Measurements from ENCODE around the gene BNC1.

The BNC1 gene

DNA sequence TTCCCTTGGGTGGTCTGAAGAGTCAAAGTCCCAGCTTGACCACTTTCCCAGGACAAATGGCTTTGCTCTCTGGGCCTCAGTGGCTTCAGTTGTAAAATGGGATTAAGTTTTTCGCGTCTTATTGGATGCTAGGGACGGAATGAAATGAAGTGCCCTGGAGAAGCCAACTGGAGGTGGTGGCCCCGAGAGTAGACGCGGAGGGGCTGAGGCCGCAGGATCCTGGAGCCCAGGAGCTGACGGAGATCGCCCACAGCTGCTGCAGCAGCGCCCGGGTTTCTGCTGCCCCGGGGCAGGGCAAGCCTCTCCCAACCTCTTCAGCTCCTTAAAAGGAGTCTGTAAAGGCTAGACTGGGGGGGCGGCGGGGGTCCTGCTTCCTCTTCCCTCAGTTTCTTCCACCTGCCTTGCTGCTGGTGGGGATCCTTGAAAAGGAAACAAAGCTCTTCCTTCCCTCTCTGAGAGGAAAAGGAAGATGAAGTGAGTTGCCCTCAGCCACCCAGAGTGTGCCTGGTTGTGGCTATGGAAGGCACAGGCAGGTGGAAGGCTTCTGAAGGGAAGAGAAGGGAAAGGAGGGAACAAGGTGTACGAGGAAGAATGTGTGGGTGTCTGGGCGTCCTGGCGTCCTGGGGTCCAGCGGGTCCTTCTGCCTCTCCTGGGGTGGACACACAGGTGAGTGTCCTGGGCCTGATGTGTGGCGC, 967 bp upstream of the BNC1 start:
- TF ChIP-seq, protein P1, sequence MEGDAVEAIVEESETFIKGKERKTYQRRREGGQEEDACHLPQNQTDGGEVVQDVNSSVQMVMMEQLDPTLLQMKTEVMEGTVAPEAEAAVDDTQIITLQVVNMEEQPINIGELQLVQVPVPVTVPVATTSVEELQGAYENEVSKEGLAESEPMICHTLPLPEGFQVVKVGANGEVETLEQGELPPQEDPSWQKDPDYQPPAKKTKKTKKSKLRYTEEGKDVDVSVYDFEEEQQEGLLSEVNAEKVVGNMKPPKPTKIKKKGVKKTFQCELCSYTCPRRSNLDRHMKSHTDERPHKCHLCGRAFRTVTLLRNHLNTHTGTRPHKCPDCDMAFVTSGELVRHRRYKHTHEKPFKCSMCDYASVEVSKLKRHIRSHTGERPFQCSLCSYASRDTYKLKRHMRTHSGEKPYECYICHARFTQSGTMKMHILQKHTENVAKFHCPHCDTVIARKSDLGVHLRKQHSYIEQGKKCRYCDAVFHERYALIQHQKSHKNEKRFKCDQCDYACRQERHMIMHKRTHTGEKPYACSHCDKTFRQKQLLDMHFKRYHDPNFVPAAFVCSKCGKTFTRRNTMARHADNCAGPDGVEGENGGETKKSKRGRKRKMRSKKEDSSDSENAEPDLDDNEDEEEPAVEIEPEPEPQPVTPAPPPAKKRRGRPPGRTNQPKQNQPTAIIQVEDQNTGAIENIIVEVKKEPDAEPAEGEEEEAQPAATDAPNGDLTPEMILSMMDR (IDR thresholded peaks at IDR 0.05; ENCODE audit: low read depth, low read length), result no peak
- no peak overlapping the region for H3K27ac ChIP-seq
- H3K4me3 ChIP-seq (ENCODE audit: low read depth, low read length), result no peak overlapping the region
- no peak for DNase-seq
- peaks cover 47% of the 10 kb centered on the region for H3K27me3 ChIP-seq (ENCODE audit: insufficient read depth, low read depth, severe bottlenecking)
- no peaks in the 10 kb centered on the region for H3K36me3 ChIP-seq
- no peaks in the 10 kb centered on the region for H3K9me3 ChIP-seq (ENCODE audit: severe bottlenecking)

- peak overlapping the region; percentile 65 for H3K4me3 ChIP-seq (ENCODE audit: low read depth, low read length)
- H3K27me3 ChIP-seq (ENCODE audit: insufficient read depth, low read depth, severe bottlenecking), result peaks cover 48% of the 10 kb centered on the region
- no peaks in the 10 kb centered on the region for H3K36me3 ChIP-seq
- no peaks in the 10 kb centered on the region for H3K9me3 ChIP-seq (ENCODE audit: severe bottlenecking)
- DNase-seq, result no peak
- TF ChIP-seq, protein P1 (IDR thresholded peaks at IDR 0.05; ENCODE audit: low read depth, low read length), result no peak
- H3K27ac ChIP-seq, result no peak overlapping the region
These were observed 478 bp downstream of the BNC1 start for GRCh38 chr15:83283813-83284558.

GRCh38 chr15:83283138-83283812, 1.2 kb downstream of the BNC1 start:
- Histone ChIP-seq H3K36me3 (no peaks in the 10 kb centered on the region), H3K4me3 (ENCODE audit: low read depth, low read length) (peak overlapping the region; percentile 65), H3K9me3 (ENCODE audit: severe bottlenecking) (no peaks in the 10 kb centered on the region), H3K27ac (no peak overlapping the region), H3K27me3 (ENCODE audit: insufficient read depth, low read depth, severe bottlenecking) (peaks cover 48% of the 10 kb centered on the region)
- DNase-seq, result no peak
- TF ChIP-seq, protein P1 (IDR thresholded peaks at IDR 0.05; ENCODE audit: low read depth, low read length), result no peak

DNA sequence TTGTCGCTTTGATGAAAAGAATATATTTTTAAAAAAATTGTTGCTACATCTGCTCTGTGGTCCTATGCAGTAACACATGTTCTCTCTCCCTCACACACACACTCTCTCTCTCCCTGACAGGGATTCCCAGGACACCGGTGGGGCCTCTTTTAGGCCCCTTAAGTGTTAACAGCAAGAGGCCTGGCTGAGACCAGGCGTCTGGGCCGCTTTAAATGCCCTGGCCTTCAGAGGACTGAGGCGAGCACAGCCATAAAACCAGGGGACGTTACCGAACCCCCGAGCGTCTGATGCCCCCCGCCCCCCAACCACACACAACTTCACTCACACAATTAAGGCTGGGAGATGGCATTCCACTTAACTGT, 1.7 kb downstream of the BNC1 start:
- no peak for DNase-seq
- Histone ChIP-seq H3K4me3 (ENCODE audit: low read depth, low read length) (peak overlapping the region; percentile 65), H3K9me3 (ENCODE audit: severe bottlenecking) (no peaks in the 10 kb centered on the region), H3K27ac (no peak overlapping the region), H3K36me3 (no peaks in the 10 kb centered on the region), H3K27me3 (ENCODE audit: insufficient read depth, low read depth, severe bottlenecking) (peaks cover 48% of the 10 kb centered on the region)
- TF ChIP-seq, protein P1 (IDR thresholded peaks at IDR 0.05; ENCODE audit: low read depth, low read length), result no peak

- DNase-seq, result no peak
- Histone ChIP-seq H3K27ac (no peak overlapping the region), H3K9me3 (ENCODE audit: severe bottlenecking) (no peaks in the 10 kb centered on the region), H3K4me3 (ENCODE audit: low read depth, low read length) (no peak overlapping the region), H3K27me3 (ENCODE audit: insufficient read depth, low read depth, severe bottlenecking) (peaks cover 48% of the 10 kb centered on the region), H3K36me3 (no peaks in the 10 kb centered on the region)
- TF ChIP-seq, protein P1 (IDR thresholded peaks at IDR 0.05; ENCODE audit: low read depth, low read length), result no peak
These were observed 2.3 kb downstream of the BNC1 start for GRCh38 chr15:83282141-83282540.

All from WERI-Rb-1 (cell line).